Heart left ventricle (tissue), 16 donors: ENCODE data around the gene NDUFS8. TPM values are rescaled to one million over a fixed set of nuclear protein-coding genes. Genes with fewer than 3 reads are reported as not detected.
A peak's percentile ranks its signal among the peaks of the same experiment; 100 is the strongest.

Experiments used
- ATAC-seq, 4 donors: fragments of 200-7000 bp; cut with Tn5 transposase; one replicate each; pipeline ENCODE4 v1.9.1; 2020 to 2022; ENCODE audit warnings: moderate library complexity in 4 of 4, mild to moderate bottlenecking in 3 of 4, moderate number of reproducible peaks in 1 of 4
- DNase-seq, 5 donors: peaks; one replicate each; pipeline ENCODE4 v3.0.0-alpha.2; 2020
- H3K27ac ChIP-seq, 12 donors: fragments of 200-600 bp; sonication (generic) in 4 of 12; one replicate each; pipeline versions ENCODE4 v1.5.0 to v1.8.0; 2016 to 2022; ENCODE audit warnings: mild to moderate bottlenecking in 2 of 12
- H3K27me3 ChIP-seq, 9 donors: fragments of 200-600 bp; sonication (generic) in 2 of 9; one replicate each; pipeline versions ENCODE4 v1.5.1 to v1.8.0; 2016 to 2022; ENCODE audit warnings: mild to moderate bottlenecking in 3 of 9
- H3K36me3 ChIP-seq, 9 donors: fragments of 200-600 bp; sonication (generic) in 2 of 9; one replicate each; pipeline versions ENCODE4 v1.5.0 to v1.8.0; 2018 to 2022; ENCODE audit warnings: mild to moderate bottlenecking in 2 of 9
- H3K4me1 ChIP-seq, 12 donors: fragments of 200-600 bp; sonication (generic) in 4 of 12; one replicate each; pipeline versions ENCODE4 v1.5.0 to v1.8.0; 2016 to 2022; ENCODE audit warnings: mild to moderate bottlenecking in 3 of 12
- H3K4me3 ChIP-seq, 12 donors: fragments of 200-600 bp; sonication (generic) in 4 of 12; one replicate each; pipeline versions ENCODE4 v1.5.0 to v1.8.0; 2017 to 2022; ENCODE audit warnings: mild to moderate bottlenecking in 9 of 12, moderate library complexity in 4 of 12
- H3K9me3 ChIP-seq, 12 donors: fragments of 200-600 bp; sonication (generic) in 4 of 12; one replicate each; pipeline versions ENCODE4 v1.5.0 to v1.8.0; 2016 to 2022; ENCODE audit warnings: mild to moderate bottlenecking in 1 of 12
- CTCF ChIP-seq, 12 donors: fragments of 200-600 bp; sonication (generic) in 4 of 12; IDR thresholded peaks; one replicate each; pipeline versions ENCODE4 v1.5.0 to v1.8.0; 2018 to 2022; ENCODE audit warnings: antibody characterized with exemption in 12 of 12, mild to moderate bottlenecking in 5 of 12
- POLR2A ChIP-seq, 2 donors: fragments of 450-650 bp; IDR thresholded peaks; one replicate each; pipeline ENCODE4 v1.6.1; 2017; ENCODE audit warnings: antibody characterized with exemption in 2 of 2, mild to moderate bottlenecking in 2 of 2, moderate library complexity in 2 of 2
- WGBS, 4 donors: extraction: QIAGEN DNeasy Blood & Tissue Kit in 2 of 4; methylation state at CpG; one replicate each; pipeline versions ENCODE4 v1.1.5 to v1.1.7; 2013 to 2018; 5-methylcytosine and 5-hydroxymethylcytosine counted together
- intact Hi-C, 10 donors: fragments of 100-400 bp; cut with DNase I; formaldehyde crosslinking; loops; one replicate each; pipeline versions ENCODE4 v1.11.1 to v1.14.2; 2022
- polyA plus RNA-seq, 2 donors: library from polyadenylated mRNA; stranded (reverse); fragments of 200-250 nt; gene quantifications; one replicate each; pipeline ENCODE4 v1.2.3, GENCODE V29; 2013
- total RNA-seq, 9 donors: library from RNA; depleted of rRNA in 2 of 9; stranded (reverse); fragments of >200 nt in 2 of 9; fragmentation: NEBNext Ultra II Directional in 3 of 9; extraction: Animal tissue kit (Norgen Biotek cat#: 25700) in 3 of 9; gene quantifications; one replicate each; pipeline versions ENCODE4 v1.1.0 to v1.2.4, GENCODE V29; 2016 to 2023
- donor health status: ischemic (EF 13 %, LVEDD 7.1; RV severe dilation, severe dysfunction).
- donor health status: healthy with polysubstance abuse.
- donor health status: DM: no; HTN: yes; CAD: no.
- donor health status: DM: no; HTN: no; CAD: no.
- donor health status: ischemic (EF 25% LVEDD 6.9; RV normal size, moderate dysfunction).
- donor health status: ischemic (EF 25% LVEDD 5.7; RV mildly dilated, moderate dysfunction).
- donor health status: healthy.
- donor health status: DM: yes; HTN: yes; CAD: no.
- donor health status: ischemic (EF 35%, LVEDD 5.7; RV mildly dilated, moderate dysfunction).
- donor health status: nonischemic (EF 11% LVEDD 7.7; RV severe dilation, severe dysfunction).
- donor health status: DM: yes; HTN: yes; CAD: no.
- donor health status: PGD.
- donor health status: ischemic (EF 29% LVEDD 5.4; RV normal size, mild dysfunction).
- donor health status: nonischemic (EF 23%, LVEDD 6.1; RV moderate dilation, normal function).

The NDUFS8 gene
- total and polyA plus RNA-seq, 11 donors = 262 to 948 (median 365) TPM

GRCh38 chr11:68039526-68040086, 9.1 kb downstream of the NDUFS8 start:
- Histone ChIP-seq H3K27me3 (no peaks in the 10 kb centered on the region), H3K36me3 (peaks cover 0 to 44% (median 10%) of the 10 kb centered on the region in 9 donors), H3K4me3 (peak overlapping the region; percentile 52 to 95 (median 81)), H3K27ac (peak overlapping the region; percentile 74 to 96 (median 90)), H3K4me1 (peaks cover 11 to 52% (median 41%) of the 10 kb centered on the region in 12 donors), H3K9me3 (no peaks in the 10 kb centered on the region)
- ATAC-seq (no peak), DNase-seq (peak in 2 of 5 donors; percentile 30 to 32)
- intact Hi-C loops = loop anchor here in 5 of 10 donors (2.0 to 10.0 kb wide), 9 partner anchors 37 to 175 kb away; partner anchors contain the start of genes CHKA (in 4 of the 5), KMT5B (in 2 of the 5) and UNC93B1 (in 1 of the 5)
- TF ChIP-seq POLR2A (IDR thresholded peaks at IDR 0.05) = no peak
- TF ChIP-seq CTCF (IDR thresholded peaks at IDR 0.05) = no peak
- WGBS, 4 donors = 35 to 59% (median 48%) methylated on average over 9 to 10 of the region's 10 CpGs

DNA sequence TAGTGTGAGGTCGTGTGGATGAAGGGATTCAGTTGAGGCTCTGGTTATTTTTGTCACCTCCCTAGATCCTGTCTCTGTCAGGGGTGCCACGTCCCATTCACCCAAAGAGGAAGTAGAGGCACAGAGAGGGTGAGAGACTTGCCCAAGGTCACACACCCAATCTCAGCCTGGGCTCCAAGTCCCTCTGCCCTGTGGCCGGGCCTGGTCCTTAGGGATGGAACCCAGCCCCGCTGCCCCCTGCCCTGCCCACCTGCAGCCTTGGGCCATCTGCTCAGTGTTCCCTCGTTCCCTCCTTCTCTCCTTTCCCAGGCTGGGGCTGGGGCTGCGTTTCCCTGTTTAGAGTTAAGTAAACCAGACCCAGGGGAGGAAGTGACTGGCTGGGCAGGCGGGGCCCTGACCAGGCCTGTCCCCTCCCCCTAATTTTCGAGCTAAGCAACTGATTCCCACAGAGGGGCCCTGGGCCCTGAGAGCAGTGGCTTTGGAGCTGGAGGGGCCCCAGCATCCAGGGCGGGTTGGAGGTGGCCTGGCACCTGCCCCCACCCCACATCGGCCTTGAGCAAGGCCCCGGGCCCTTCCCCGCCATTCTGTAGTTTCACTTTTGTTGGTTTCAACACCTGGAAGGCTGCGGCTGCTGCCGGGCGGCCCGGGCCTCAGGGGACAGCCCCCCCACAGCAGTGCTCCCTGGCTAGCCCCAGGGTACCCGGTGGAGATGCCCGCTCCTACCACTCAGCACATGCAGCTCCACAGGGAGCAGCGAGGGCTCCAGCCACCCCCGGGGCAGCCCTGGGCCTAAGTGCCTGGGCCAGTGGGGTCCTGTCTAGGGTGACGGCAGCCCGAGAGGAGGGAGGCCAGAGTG, 9.8 kb downstream of the NDUFS8 start:
- H3K4me1 ChIP-seq = peaks cover 11 to 52% (median 41%) of the 10 kb centered on the region in 12 donors
- 26 to 43% (median 36%) methylated on average over 19 to 22 of the region's 22 CpGs for WGBS, 4 donors
- peak in 1 of 2 donors; percentile 28 for TF ChIP-seq POLR2A (IDR thresholded peaks at IDR 0.05)
- TF ChIP-seq CTCF (IDR thresholded peaks at IDR 0.05) = no peak
- intact Hi-C loops = no loop called here
- ATAC-seq (peak; percentile 15 to 64 (median 18)), DNase-seq (peak; percentile 73 to 83 (median 76))
- H3K36me3 ChIP-seq = peaks cover 0 to 49% (median 13%) of the 10 kb centered on the region in 9 donors
- H3K4me3 ChIP-seq = peak overlapping the region; percentile 52 to 95 (median 81)
- peak overlapping the region; percentile 74 to 96 (median 90) for H3K27ac ChIP-seq
- no peaks in the 10 kb centered on the region for H3K27me3 ChIP-seq
- no peaks in the 10 kb centered on the region for H3K9me3 ChIP-seq

DNA sequence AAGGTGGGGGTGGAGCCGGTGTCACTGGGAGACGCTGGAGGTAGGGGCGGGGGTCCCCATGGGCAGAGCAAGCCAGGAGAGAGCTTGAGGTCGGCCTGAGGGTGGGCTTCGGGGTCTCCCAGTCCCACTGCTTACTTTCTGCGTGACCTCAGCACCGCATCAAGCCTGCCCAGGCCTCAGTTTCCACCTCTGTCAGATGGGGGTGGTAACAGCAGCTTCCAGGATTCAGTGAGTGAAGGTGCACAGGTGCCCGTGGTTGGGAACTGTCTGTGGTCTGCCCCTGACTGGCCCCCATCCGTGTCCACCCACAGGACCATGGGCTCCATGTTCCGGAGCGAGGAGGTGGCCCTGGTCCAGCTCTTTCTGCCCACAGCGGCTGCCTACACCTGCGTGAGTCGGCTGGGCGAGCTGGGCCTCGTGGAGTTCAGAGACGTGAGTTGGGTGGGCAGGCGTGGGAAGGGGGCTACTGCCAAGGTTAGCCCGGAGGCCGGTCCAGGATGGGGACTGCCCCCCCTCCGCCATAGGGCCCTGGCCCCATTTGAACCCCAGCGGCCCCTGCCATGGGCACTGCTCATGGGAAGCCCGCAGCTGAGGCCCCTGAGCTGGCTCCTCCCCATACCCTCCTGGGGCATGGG, 10.6 kb downstream of the NDUFS8 start:
- H3K27ac ChIP-seq = peak overlapping the region in 11 of 12 donors; percentile 74 to 96 (median 88)
- peaks cover 11 to 49% (median 37%) of the 10 kb centered on the region in 12 donors for H3K4me1 ChIP-seq
- no peaks in the 10 kb centered on the region for H3K9me3 ChIP-seq
- intact Hi-C loops = no loop called here
- ATAC-seq (no peak), DNase-seq (peak in 2 of 5 donors; percentile 24 to 62)
- H3K36me3 ChIP-seq = peaks cover 0 to 56% (median 10%) of the 10 kb centered on the region in 9 donors
- TF ChIP-seq CTCF (IDR thresholded peaks at IDR 0.05) (no peak), POLR2A (IDR thresholded peaks at IDR 0.05) (no peak)
- no peaks in the 10 kb centered on the region for H3K27me3 ChIP-seq
- WGBS, 4 donors = 82 to 89% (median 85%) methylated on average over 10 to 23 of the region's 23 CpGs
- H3K4me3 ChIP-seq = peak overlapping the region in 11 of 12 donors; percentile 52 to 95 (median 82)
